Upper lobe of left lung (tissue), 4 donors: ENCODE results near the gene FNDC11.

Source experiments
- POLR2AphosphoS5 ChIP-seq, 2 donors: sonication (generic); formaldehyde crosslinking; IDR thresholded peaks; one replicate each; pipeline ENCODE4 v1.5.1; 2017; ENCODE audit warnings: antibody characterized with exemption in 2 of 2
- TF ChIP-seq, protein P1 (sequence below), 6 experiments: fragments of 450-650 bp in 4 of 6; fragments of 200-600 bp in 2 of 6; sonication (generic) in 2 of 6; IDR thresholded peaks; one replicate each; pipeline ENCODE4 v1.5.1; 2016 to 2019; ENCODE audit warnings: antibody characterized with exemption in 6 of 6

- no peak for TF ChIP-seq POLR2AphosphoS5 (IDR thresholded peaks at IDR 0.05)
- TF ChIP-seq, protein P1, sequence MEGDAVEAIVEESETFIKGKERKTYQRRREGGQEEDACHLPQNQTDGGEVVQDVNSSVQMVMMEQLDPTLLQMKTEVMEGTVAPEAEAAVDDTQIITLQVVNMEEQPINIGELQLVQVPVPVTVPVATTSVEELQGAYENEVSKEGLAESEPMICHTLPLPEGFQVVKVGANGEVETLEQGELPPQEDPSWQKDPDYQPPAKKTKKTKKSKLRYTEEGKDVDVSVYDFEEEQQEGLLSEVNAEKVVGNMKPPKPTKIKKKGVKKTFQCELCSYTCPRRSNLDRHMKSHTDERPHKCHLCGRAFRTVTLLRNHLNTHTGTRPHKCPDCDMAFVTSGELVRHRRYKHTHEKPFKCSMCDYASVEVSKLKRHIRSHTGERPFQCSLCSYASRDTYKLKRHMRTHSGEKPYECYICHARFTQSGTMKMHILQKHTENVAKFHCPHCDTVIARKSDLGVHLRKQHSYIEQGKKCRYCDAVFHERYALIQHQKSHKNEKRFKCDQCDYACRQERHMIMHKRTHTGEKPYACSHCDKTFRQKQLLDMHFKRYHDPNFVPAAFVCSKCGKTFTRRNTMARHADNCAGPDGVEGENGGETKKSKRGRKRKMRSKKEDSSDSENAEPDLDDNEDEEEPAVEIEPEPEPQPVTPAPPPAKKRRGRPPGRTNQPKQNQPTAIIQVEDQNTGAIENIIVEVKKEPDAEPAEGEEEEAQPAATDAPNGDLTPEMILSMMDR (IDR thresholded peaks at IDR 0.05) = no peak
Observed at GRCh38 chr20:63552481-63553249, 1.3 kb upstream of the FNDC11 start.
